ENCODE results near the gene PTPRM. TPM values are rescaled to one million over a fixed set of nuclear protein-coding genes. Genes with fewer than 3 reads are reported as not detected.
"Not testable (repeated sequence)": the region's sequence is repeated elsewhere in the genome, so short reads cannot be mapped to it uniquely, and the experiment has no call there.

Gene PTPRM
- total RNA-seq, 1 donor from 2014 or later = 40.1 TPM

- peak in 1 of 2 donors; percentile 12 for DNase-seq (ENCODE audit: low read depth in 2 of 2)
These were observed 855.3 kb downstream of the PTPRM start for GRCh38 chr18:8422391-8422790.

- peak; percentile 36 to 59 for DNase-seq (ENCODE audit: low read depth in 2 of 2)
These were observed 856.0 kb downstream of the PTPRM start for GRCh38 chr18:8423051-8423557.

- DNase-seq (ENCODE audit: low read depth in 2 of 2) = no peak
These were observed 857.4 kb downstream of the PTPRM start for GRCh38 chr18:8424481-8424880.

- peak in 1 of 2 donors; percentile 11 for DNase-seq (ENCODE audit: low read depth in 2 of 2)
These were observed 858.0 kb downstream of the PTPRM start for GRCh38 chr18:8424917-8425725.

GRCh38 chr18:8426401-8426800 is 859.3 kb downstream of the PTPRM start:
- peak in 1 of 2 donors; percentile 9 for DNase-seq (ENCODE audit: low read depth in 2 of 2)

GRCh38 chr18:8427339-8427738 is 860.2 kb downstream of the PTPRM start:
- DNase-seq (ENCODE audit: low read depth in 2 of 2) = no peak

GRCh38 chr18:8428951-8429350 is 861.8 kb downstream of the PTPRM start:
- DNase-seq (ENCODE audit: low read depth in 2 of 2) = no peak

- no peak for DNase-seq (ENCODE audit: low read depth in 2 of 2)
These were observed 863.9 kb downstream of the PTPRM start for GRCh38 chr18:8431036-8431435.

- no peak for DNase-seq (ENCODE audit: low read depth in 2 of 2)
These were observed 866.2 kb downstream of the PTPRM start for GRCh38 chr18:8433323-8433722.

- no peak for DNase-seq (ENCODE audit: low read depth in 2 of 2)
These were observed 866.7 kb downstream of the PTPRM start for GRCh38 chr18:8433771-8434170.

GRCh38 chr18:8435376-8435775 is 868.3 kb downstream of the PTPRM start:
- no peak for DNase-seq (ENCODE audit: low read depth in 2 of 2)

GRCh38 chr18:8439055-8439454 is 871.9 kb downstream of the PTPRM start:
- DNase-seq (ENCODE audit: low read depth in 2 of 2) = no peak

- no peak for DNase-seq (ENCODE audit: low read depth in 2 of 2)
These were observed 876.4 kb downstream of the PTPRM start for GRCh38 chr18:8443505-8443904.

- DNase-seq (ENCODE audit: low read depth in 2 of 2) = not testable (repeated sequence)
These were observed 879.8 kb downstream of the PTPRM start for GRCh38 chr18:8446936-8447335.

- DNase-seq (ENCODE audit: low read depth in 2 of 2) = peak in 1 of 2 donors; percentile 69
These were observed 881.0 kb downstream of the PTPRM start for GRCh38 chr18:8448130-8448529.

GRCh38 chr18:8450013-8450412 is 882.9 kb downstream of the PTPRM start:
- peak in 1 of 2 donors; percentile 55 for DNase-seq (ENCODE audit: low read depth in 2 of 2)

GRCh38 chr18:8450898-8451665 is 884.0 kb downstream of the PTPRM start:
- no peak for DNase-seq (ENCODE audit: low read depth in 2 of 2)

GRCh38 chr18:8453528-8453927 is 886.4 kb downstream of the PTPRM start:
- DNase-seq (ENCODE audit: low read depth in 2 of 2) = no peak

GRCh38 chr18:8454136-8454535 is 887.0 kb downstream of the PTPRM start:
- no peak for DNase-seq (ENCODE audit: low read depth in 2 of 2)

GRCh38 chr18:8455661-8456614 is 888.8 kb downstream of the PTPRM start:
- DNase-seq (ENCODE audit: low read depth in 2 of 2) = no peak

Data from lung microvascular endothelial cell (primary cell).